H9 (cell line): Measurements from ENCODE around the gene QDPR. TPM values are rescaled to one million over a fixed set of nuclear protein-coding genes. Genes with fewer than 3 reads are reported as not detected.

Experiments used
- DNase-seq: peaks from one replicate; pipeline ENCODE4 v3.0.0-alpha.2; 2017
- H2AFZ ChIP-seq: one replicate; pipeline ENCODE4 v1.6.1; 2013; ENCODE audit warnings: mild to moderate bottlenecking, low read length, control low read depth, moderate library complexity
- H2AK5ac ChIP-seq: 2 replicates; pipeline ENCODE4 v1.6.1; 2013; ENCODE audit warnings: low read length, control low read depth, mixed read lengths; ENCODE audit not compliant: insufficient read length
- H2BK120ac ChIP-seq: one replicate; pipeline ENCODE4 v1.6.1; 2013; ENCODE audit warnings: low read depth, mild to moderate bottlenecking, low read length, control low read depth, inconsistent platforms; ENCODE audit not compliant: poor library complexity, severe bottlenecking
- H2BK12ac ChIP-seq: 2 replicates; pipeline ENCODE4 v1.6.1; 2013; ENCODE audit warnings: low read length, control low read depth, mixed read lengths, low read depth; ENCODE audit not compliant: insufficient read length
- H2BK15ac ChIP-seq: 2 replicates; pipeline ENCODE4 v1.6.1; 2013; ENCODE audit warnings: low read depth, low read length, control low read depth
- H2BK20ac ChIP-seq: one replicate; pipeline ENCODE4 v1.6.1; 2013; ENCODE audit warnings: low read depth, mild to moderate bottlenecking, low read length, control low read depth, inconsistent platforms; ENCODE audit not compliant: poor library complexity, severe bottlenecking
- H2BK5ac ChIP-seq: 2 replicates; pipeline ENCODE4 v1.6.1; 2013; ENCODE audit warnings: low read length, control low read depth, mixed read lengths; ENCODE audit not compliant: insufficient read length
- H3K14ac ChIP-seq: 2 replicates; pipeline ENCODE4 v1.6.1; 2013; ENCODE audit warnings: low read length, control low read depth; ENCODE audit not compliant: insufficient read depth
- H3K18ac ChIP-seq: 2 replicates; pipeline ENCODE4 v1.6.1; 2013; ENCODE audit warnings: low read depth, mild to moderate bottlenecking, mixed read lengths, low read length, control low read depth; ENCODE audit not compliant: insufficient read length
- H3K23ac ChIP-seq: 2 replicates; pipeline ENCODE4 v1.6.1; 2013; ENCODE audit warnings: low read length, control low read depth, mixed read lengths, low read depth; ENCODE audit not compliant: insufficient read length
- H3K23me2 ChIP-seq: 2 replicates; pipeline ENCODE4 v1.6.1; 2013; ENCODE audit warnings: low read depth, mild to moderate bottlenecking, mixed read lengths, low read length, control low read depth; ENCODE audit not compliant: insufficient read length, poor library complexity, severe bottlenecking
- H3K27ac ChIP-seq: 2 replicates; pipeline ENCODE4 v1.5.1; 2013; ENCODE audit warnings: low read length, control low read depth, mixed read lengths, low read depth; ENCODE audit not compliant: insufficient read length
- H3K27me3 ChIP-seq: 2 replicates; pipeline ENCODE4 v1.6.1; 2013; ENCODE audit warnings: low read length, control low read depth, inconsistent platforms; ENCODE audit not compliant: insufficient read depth
- H3K4ac ChIP-seq: 2 replicates; pipeline ENCODE4 v1.6.1; 2013; ENCODE audit warnings: low read depth, mild to moderate bottlenecking, control low read depth, inconsistent platforms, low read length, moderate library complexity
- H3K4me1 ChIP-seq: 2 replicates; pipeline ENCODE4 v1.6.1; 2013; ENCODE audit warnings: low read length, control low read depth, inconsistent platforms; ENCODE audit not compliant: insufficient read depth
- H3K4me2 ChIP-seq: 2 replicates; pipeline ENCODE4 v1.6.1; 2013; ENCODE audit warnings: low read length, control low read depth, mixed read lengths; ENCODE audit not compliant: insufficient read length, insufficient read depth
- H3K56ac ChIP-seq: 2 replicates; pipeline ENCODE4 v1.6.1; 2013; ENCODE audit warnings: low read depth, mild to moderate bottlenecking, mixed read lengths, low read length, control low read depth; ENCODE audit not compliant: insufficient read length
- H3K79me1 ChIP-seq: 2 replicates; pipeline ENCODE4 v1.6.1; 2013; ENCODE audit warnings: low read depth, mild to moderate bottlenecking, moderate library complexity, low read length, control low read depth, inconsistent platforms; ENCODE audit not compliant: insufficient read depth, poor library complexity, severe bottlenecking
- H3K79me2 ChIP-seq: 2 replicates; pipeline ENCODE4 v1.6.1; 2013; ENCODE audit warnings: low read length, control low read depth, inconsistent platforms; ENCODE audit not compliant: insufficient read depth
- H3K9ac ChIP-seq: 2 replicates; pipeline ENCODE4 v1.6.1; 2013; ENCODE audit warnings: low read length, control low read depth, mixed read lengths; ENCODE audit not compliant: insufficient read length; ENCODE audit errors: extremely low read depth
- H3K9me3 ChIP-seq: one replicate; pipeline ENCODE4 v1.6.1; 2013; ENCODE audit warnings: low read depth, low read length, inconsistent platforms; ENCODE audit not compliant: control insufficient read depth
- H3T11ph ChIP-seq: one replicate; pipeline ENCODE4 v1.6.1; 2013; ENCODE audit warnings: mild to moderate bottlenecking, low read length, control low read depth, inconsistent platforms
- H4K20me1 ChIP-seq: one replicate; pipeline ENCODE4 v1.6.1; 2013; ENCODE audit not compliant: control insufficient read depth, insufficient read length, insufficient read depth
- H4K5ac ChIP-seq: 2 replicates; pipeline ENCODE4 v1.6.1; 2013; ENCODE audit warnings: low read depth, mild to moderate bottlenecking, mixed read lengths, low read length, control low read depth; ENCODE audit not compliant: insufficient read length
- H4K8ac ChIP-seq: replicated peaks from 2 replicates; pipeline ENCODE4 v1.6.1; 2013; ENCODE audit warnings: low read length, control low read depth, mixed read lengths, low read depth; ENCODE audit not compliant: insufficient read length
- H4K91ac ChIP-seq: 2 replicates; pipeline ENCODE4 v1.6.1; 2013; ENCODE audit warnings: low read depth, mild to moderate bottlenecking, moderate library complexity, mixed read lengths, low read length, control low read depth; ENCODE audit not compliant: insufficient read length
- H3K27ac Mint-ChIP-seq, 3 experiments: 2 replicates in 2 of 3; 3 replicates in 1 of 3; pipeline ENCODE4 v1.8.0; 2020 to 2021; ENCODE audit warnings: mixed read lengths in 3 of 3, mild to moderate bottlenecking in 1 of 3, moderate library complexity in 1 of 3
- H3K27me3 Mint-ChIP-seq: 2 replicates; pipeline ENCODE4 v1.8.0; 2021; ENCODE audit warnings: low read depth, mild to moderate bottlenecking, moderate library complexity, mixed read lengths
- H3K36me3 Mint-ChIP-seq, 3 experiments: 2 replicates in 2 of 3; 3 replicates in 1 of 3; pipeline ENCODE4 v1.8.0; 2020 to 2021; ENCODE audit warnings: low read depth in 3 of 3, mixed read lengths in 3 of 3; ENCODE audit not compliant: insufficient read depth in 1 of 3
- H3K4me1 Mint-ChIP-seq, 2 experiments: 2 replicates each; pipeline ENCODE4 v1.8.0; 2020; ENCODE audit warnings: mixed read lengths in 2 of 2
- H3K4me3 Mint-ChIP-seq, 2 experiments: 2 replicates in 1 of 2; 3 replicates in 1 of 2; pipeline ENCODE4 v1.8.0; 2020 to 2021; ENCODE audit warnings: mild to moderate bottlenecking in 2 of 2, mixed read lengths in 2 of 2, moderate library complexity in 1 of 2
- H3K9me3 Mint-ChIP-seq, 2 experiments: 2 replicates in 1 of 2; 3 replicates in 1 of 2; pipeline ENCODE4 v1.8.0; 2020; ENCODE audit warnings: mild to moderate bottlenecking in 2 of 2, mixed read lengths in 2 of 2, moderate library complexity in 1 of 2
- CTCF ChIP-seq: fragments of 200-600 bp; sonication (generic); conservative IDR thresholded peaks from 3 replicates; pipeline ENCODE4 v1.8.0; 2021; ENCODE audit warnings: antibody characterized with exemption, mild to moderate bottlenecking
- WGBS: extraction: QIAGEN DNeasy Blood & Tissue Kit; methylation state at CpG from one replicate; pipeline ENCODE4 v1.1.7; 2013; ENCODE audit warnings: missing lambda C conversion rate, low lambda C conversion rate, mixed read lengths; ENCODE audit not compliant: insufficient read length; ENCODE audit errors: extremely low coverage; 5-methylcytosine and 5-hydroxymethylcytosine counted together
- total RNA-seq: library from RNA; stranded (reverse); gene quantifications from 2 replicates; pipeline ENCODE4 v1.2.1, GENCODE V29; 2021

The QDPR gene
- total RNA-seq, 1 experiment from 2014 or later = 23.5 TPM

GRCh38 chr4:17497890-17498523 is 13.9 kb downstream of the QDPR start:
- Mint-ChIP-seq H3K27me3 (no peaks in the 10 kb centered on the region), H3K4me1 (peaks cover 11 to 16% of the 10 kb centered on the region in 2 experiments), H3K27ac (no peak overlapping the region), H3K36me3 (peaks cover 3 to 28% (median 7%) of the 10 kb centered on the region in 3 experiments; a peak in 5 of 7 replicates), H3K9me3 (no peaks in the 10 kb centered on the region), H3K4me3 (no peak overlapping the region)
- H4K5ac ChIP-seq = no peak overlapping the region
- H3K27ac ChIP-seq = no peak overlapping the region
- no peak overlapping the region for H3K23ac ChIP-seq
- no peak overlapping the region for H2BK15ac ChIP-seq
- no peak overlapping the region for H3K14ac ChIP-seq
- H4K8ac ChIP-seq = no peak overlapping the region
- H3K18ac ChIP-seq = no peak overlapping the region
- H3K9me3 ChIP-seq = no peaks in the 10 kb centered on the region
- H3T11ph ChIP-seq = no peak overlapping the region
- peaks cover 2% of the 10 kb centered on the region for H4K20me1 ChIP-seq
- H2BK12ac ChIP-seq = no peak overlapping the region
- H2AFZ ChIP-seq = no peak overlapping the region
- no peak for DNase-seq
- no peak overlapping the region for H3K9ac ChIP-seq
- no peak for TF ChIP-seq CTCF
- WGBS = no CpG with 5 or more reads among the region's 7 CpGs
- H4K91ac ChIP-seq = no peak overlapping the region
- H2AK5ac ChIP-seq = no peak overlapping the region
- H3K4me1 ChIP-seq = no peaks in the 10 kb centered on the region
- H3K4ac ChIP-seq = no peak overlapping the region
- no peaks in the 10 kb centered on the region for H3K79me1 ChIP-seq
- no peak overlapping the region for H2BK120ac ChIP-seq
- H3K27me3 ChIP-seq = no peaks in the 10 kb centered on the region
- no peak overlapping the region for H2BK20ac ChIP-seq
- H3K23me2 ChIP-seq = no peaks in the 10 kb centered on the region
- no peak overlapping the region for H3K4me2 ChIP-seq
- no peak overlapping the region for H2BK5ac ChIP-seq
- H3K56ac ChIP-seq = no peak overlapping the region
- no peaks in the 10 kb centered on the region for H3K79me2 ChIP-seq
